Uterus (tissue), 2 donors: ENCODE data around the gene ZNF619.

Experiments
- CTCF ChIP-seq, 4 experiments: fragments of 200-600 bp in 2 of 4; fragments of 450-650 bp in 2 of 4; sonication (generic) in 2 of 4; IDR thresholded peaks; one replicate each; pipeline ENCODE4 v1.5.1; 2016 to 2019; ENCODE audit warnings: antibody characterized with exemption in 4 of 4, mild to moderate bottlenecking in 2 of 4, moderate library complexity in 1 of 4
- POLR2A ChIP-seq, 2 donors: fragments of 450-650 bp; IDR thresholded peaks; one replicate each; pipeline ENCODE4 v1.6.1; 2016; ENCODE audit warnings: antibody characterized with exemption in 2 of 2, mild to moderate bottlenecking in 1 of 2, moderate library complexity in 1 of 2

GRCh38 chr3:40534283-40534682 lies 57.4 kb downstream of the ZNF619 start:
- TF ChIP-seq CTCF (IDR thresholded peaks at IDR 0.05): no peak
- TF ChIP-seq POLR2A (IDR thresholded peaks at IDR 0.05): no peak
